Stimulated activated CD4-positive, alpha-beta T cell treated with anti-CD3 and anti-CD28 coated beads, Interleukin-15, amount 100 ng/mL, for 1 hour (primary cell): ENCODE results near the gene ACSF2.
"Not testable (repeated sequence)": the region's sequence is repeated elsewhere in the genome, so short reads cannot be mapped to it uniquely, and the experiment has no call there.

Experiments used
- DNase-seq, 2 donors: peaks; one replicate each; pipeline ENCODE4 v3.0.0-alpha.2; 2020; ENCODE audit warnings: low read depth in 1 of 2, low spot score in 1 of 2

ACSF2 gene

DNA sequence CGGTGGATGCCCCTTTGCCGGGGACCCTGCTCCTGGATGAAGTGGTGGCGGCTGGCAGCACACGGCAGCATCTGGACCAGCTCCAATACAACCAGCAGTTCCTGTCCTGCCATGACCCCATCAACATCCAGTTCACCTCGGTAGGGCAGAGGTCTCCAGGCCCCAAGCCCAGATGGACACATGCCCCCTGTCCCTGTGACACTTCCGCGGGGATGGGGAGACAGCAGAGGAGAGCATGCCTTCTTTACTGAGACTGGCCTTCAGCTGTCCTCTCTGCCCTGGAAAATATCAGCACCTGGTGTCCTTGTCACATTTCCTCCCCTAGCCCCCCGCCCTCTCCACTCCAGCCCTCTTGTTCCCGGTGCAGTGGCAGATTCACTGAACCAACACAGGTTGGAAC, 36.4 kb downstream of the ACSF2 start:
- no peak for DNase-seq

DNA sequence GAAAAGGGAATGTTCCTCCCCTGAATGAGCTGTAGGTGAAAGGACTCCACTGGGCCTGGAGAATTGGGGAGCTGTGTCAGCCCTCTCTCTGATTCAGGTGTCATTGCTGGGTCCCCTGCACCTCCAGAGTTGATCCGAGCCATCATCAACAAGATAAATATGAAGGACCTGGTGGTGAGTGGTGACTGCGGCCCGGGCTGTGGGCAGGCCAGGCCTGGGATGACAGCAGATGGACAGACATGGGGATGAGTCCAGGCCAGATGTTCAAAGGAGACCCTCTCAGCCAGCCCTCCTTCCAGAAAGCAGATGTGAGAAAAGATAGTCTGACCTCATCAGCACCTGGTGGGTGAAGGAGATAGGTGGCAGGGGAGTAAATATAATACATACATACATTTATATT, 38.1 kb downstream of the ACSF2 start:
- no peak for DNase-seq

DNA sequence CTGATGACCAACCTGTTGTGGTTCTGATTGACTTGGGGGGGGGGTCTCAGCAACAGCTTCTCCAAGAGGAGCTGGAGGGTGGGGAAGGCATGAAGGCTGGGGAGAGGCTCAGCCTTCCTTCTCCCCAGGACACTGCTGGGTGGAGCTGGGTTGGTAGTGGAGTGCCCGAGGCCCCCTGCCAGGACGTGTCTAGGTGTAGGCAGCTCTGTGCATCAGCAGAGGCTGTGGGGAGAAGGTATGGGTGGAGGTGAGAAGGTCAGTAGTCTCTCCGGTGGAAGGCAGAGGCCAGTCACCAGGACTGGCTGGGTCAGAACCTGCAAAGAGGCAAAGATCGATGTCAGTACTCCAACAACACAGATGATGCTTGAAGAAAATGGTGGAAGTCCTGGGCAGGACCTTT, 38.7 kb downstream of the ACSF2 start:
- DNase-seq: no peak

DNA sequence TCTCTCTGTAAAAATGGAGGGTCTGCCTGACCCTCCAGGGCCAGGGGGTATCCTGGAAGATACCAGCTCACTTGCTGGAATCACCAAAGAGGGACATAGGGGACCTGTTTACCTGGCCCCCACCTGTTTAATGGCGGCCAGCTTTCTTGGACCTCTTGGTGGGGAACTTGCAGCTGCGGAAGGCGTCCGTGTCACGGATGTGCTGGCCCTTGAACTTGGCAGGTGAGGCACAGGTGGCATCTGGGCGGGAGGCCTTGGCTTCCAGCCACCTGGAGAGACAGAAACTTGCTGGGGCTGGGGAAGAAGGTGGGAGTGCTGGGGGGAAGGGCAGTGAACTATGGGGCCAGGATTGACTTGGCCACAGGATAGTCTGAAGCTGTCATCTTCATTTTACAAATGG, 39.2 kb downstream of the ACSF2 start:
- DNase-seq: no peak

DNA sequence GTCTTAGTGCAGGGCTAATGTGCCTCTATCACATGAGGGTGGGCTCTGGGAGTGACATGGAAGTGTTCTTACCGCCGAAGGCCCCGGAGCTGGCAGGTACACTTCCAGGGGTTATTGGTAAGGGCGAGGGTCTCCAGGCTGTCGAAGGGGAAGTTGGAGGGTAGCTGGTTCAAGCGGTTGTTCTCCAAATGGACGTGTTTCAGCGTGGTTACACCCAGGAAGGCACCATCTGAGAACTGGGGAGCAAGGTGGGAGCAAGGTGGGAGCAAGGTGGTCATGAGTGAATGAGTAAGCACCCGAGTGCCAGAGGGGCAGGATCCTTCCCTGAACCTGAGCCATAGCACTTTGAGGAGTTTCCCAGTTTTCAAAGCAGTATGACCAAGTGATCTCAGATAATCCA, 39.6 kb downstream of the ACSF2 start:
- DNase-seq: no peak

DNA sequence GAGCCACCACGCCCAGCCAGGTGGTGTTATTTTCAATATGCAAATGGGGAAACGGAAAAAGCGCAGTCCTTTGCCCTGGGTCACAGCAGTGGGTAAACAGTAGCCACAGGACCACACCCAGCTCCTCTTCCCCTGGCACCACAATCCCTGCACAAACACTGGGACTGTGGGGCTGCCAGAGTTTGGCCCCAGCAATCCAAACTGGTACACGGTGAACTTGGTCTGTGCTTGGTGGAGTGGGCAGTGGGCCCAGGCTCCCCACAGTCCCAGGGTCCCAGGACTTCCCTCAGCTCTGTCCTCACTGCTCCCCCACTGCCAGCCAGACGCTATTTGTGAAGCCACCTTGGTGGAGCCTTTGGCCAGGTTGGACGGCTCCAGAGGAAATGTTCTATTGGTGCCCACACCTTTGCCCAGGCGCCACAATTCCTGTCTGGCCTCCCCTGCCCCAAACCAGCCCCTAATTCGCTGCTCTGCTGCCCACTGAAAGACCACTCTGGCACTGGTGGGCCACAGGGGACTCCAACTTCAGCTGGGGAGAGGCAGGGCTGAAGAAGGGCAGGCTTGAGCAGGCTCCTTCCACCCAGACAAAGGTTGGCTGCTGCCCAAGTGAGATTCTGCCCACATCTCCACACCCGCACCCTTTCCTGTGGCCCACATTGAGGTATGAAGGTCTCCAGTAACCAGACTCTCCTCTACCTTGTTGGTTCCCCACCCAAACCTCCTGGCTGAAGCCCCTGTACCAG, 40.5 kb downstream of the ACSF2 start:
- no peak for DNase-seq

DNA sequence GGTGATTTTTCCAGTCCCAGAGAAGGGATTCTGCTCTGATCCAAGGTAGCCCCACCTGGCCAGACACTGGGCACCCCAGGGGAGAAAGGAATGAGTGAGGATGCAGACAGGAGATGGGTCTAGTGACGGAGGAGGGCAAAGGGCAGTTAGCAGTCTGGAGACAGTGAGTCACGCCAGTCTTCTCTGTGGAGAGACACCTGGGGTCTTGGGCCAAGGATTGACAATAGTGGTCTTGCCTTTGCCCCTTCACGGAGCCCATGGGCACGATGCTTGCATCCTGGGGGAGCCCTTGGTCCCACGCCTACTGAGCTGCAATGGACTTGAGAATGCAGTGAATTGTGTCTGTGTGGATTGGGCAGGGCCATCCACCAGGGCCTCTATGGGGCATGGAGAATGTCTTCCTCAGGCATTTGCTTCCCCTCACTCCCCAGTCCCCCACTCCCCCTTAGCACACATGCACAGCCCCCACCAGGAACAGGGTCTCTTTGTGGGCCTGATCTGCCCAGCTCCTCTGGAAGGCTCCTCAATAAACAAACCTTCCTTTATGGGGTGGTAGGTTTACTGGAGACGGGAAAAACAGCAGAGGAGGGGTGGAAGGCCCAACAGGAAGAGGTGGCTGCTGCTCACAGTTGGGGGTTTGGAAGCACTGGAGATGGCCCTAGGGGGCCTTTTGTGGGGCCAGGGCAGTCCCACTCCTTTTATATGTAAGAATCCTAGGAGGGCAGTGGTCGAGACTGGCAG, 41.3 kb downstream of the ACSF2 start:
- DNase-seq: no peak

DNA sequence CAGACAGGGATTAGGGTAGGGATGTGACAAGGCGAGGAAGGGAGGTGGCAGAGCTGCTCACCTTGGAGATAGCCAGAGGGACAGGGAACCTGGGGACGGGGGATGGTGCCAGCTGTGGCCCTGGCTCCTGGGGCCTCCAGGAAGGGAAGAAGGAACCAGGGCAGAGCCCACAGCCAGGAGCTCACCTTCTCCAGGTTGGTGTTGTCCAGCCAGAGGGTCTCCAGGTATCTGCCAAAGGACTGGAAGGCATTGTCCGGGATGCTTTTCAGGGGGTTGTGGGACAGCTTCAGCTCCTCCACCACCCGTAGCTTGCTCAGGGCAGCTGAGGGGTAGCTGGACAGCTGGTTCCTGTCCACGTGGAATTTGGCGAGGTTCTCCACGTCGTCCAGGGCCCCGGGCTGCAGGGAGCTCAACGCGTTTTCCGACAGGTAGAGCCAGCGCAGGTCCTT, 41.9 kb downstream of the ACSF2 start:
- no peak for DNase-seq

DNA sequence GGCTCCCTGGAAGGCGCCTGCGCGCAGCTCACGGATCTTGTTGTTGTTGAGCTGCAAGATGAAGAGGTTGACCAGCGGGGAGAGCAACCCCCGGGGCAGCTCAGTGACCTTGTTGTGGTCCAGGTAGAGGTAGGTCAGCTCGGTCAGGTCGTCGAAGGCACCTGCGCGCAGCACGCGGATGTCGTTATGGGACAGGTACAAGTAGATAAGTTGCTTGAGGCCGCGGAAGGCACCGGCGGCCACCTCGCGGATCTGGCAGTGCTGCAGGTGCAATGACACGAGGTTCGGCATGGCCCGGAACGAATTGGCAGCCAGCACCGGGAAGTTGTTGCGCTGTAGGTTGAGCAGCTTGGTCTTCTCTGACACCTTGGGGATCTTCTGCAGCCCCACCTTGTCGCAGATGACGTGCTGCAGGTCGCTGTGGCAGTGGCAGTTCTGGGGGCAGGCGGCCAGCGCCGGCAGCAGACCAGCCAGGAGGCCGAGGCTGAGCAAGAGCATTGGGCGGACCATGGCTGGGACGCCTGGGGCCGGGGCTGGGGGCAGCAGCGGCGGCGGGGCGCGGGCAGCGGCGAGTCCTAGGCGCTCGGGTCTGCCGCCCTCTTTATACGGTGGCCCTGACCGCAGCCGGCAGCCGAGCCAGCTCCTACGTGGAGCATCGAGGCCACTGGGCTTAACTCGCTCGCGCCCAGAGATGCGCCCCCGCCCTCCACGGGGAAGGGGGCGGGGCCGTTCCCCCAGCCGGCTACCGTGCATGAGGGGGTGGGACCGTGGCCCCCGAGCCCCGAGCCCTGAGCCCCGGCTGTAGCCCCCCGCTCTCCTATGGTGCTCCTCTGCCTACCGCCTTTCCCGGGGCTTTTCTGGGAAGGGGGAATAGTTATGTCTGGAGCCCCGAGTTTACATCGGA, 42.5 kb downstream of the ACSF2 start, which contains the start of gene CHAD:
Gene CHAD (minus strand): TSS at position 577 of the 904 bp plus-strand sequence. CDS start 67 bp downstream, at position 510.
- DNase-seq: no peak

DNA sequence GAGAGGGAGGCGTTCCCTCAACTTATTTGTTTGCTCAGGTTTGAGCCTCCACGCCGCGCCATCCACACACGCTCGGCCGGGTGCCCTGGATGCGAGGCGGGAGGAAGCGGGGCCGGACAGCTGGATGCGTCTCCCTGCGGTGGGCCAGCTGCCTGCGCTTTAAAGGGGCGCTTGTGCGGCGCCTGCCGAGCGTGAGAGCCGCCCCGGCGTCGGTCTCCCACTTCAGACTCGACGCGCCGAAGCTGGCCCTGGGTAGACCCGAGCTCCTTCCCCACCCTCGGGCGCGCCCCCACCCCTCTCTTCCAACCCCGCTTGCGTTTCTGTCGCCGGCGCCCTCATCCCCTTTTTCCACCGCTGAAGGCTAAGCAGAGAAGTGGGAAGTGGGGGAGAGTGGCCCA, 43.2 kb downstream of the ACSF2 start:
- DNase-seq: no peak

DNA sequence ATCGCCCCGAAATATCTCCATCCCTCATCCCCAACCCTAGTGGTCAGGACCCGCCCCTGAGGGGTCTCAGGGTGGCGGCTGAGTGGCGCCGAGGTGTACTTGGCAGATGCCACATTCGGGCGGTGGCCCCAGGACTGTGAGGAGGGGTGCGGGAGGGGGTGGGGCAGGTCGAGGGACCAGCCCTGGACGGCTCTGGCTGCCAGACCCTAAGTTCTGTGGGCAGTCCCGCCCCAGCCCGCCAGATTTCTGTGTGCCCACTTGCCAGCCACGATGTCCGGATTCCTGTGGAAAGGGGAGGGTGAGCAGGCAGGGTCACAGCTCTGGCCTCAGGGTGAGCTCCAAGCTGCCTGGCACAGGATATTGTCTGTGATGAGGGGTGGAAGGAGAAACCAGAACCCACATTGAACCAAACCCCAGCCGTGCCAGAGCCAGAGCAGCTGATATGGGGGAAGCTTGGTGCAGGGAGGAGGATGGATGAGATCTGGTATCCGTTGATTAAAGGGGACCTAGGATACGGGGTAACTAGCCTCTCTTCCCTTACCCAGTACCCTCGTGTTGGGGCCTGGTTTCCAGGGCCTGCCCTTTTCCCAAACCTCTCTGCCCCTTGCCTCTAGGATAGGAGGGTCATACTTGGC, 43.8 kb downstream of the ACSF2 start:
- no peak for DNase-seq

DNA sequence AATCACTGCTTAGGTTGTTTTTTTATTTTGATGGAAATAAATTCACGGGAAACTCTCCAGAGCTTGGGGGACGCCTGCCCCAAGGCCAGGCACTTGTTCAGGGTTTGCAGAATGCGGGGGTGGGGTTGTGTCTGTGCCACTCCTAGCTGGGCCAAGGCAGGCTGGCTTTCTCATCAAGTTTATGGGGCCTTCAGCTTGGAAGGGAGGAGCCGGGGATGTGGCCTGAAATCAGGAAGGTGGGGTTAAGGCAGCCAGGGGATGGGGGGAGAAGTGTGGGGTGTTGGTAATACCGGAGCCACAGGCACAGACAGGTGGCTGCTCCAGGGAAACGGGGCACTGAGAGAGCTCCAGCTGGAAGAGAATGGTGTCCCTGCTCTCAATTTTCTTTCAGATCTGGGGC, 44.4 kb downstream of the ACSF2 start:
- no peak for DNase-seq

DNA sequence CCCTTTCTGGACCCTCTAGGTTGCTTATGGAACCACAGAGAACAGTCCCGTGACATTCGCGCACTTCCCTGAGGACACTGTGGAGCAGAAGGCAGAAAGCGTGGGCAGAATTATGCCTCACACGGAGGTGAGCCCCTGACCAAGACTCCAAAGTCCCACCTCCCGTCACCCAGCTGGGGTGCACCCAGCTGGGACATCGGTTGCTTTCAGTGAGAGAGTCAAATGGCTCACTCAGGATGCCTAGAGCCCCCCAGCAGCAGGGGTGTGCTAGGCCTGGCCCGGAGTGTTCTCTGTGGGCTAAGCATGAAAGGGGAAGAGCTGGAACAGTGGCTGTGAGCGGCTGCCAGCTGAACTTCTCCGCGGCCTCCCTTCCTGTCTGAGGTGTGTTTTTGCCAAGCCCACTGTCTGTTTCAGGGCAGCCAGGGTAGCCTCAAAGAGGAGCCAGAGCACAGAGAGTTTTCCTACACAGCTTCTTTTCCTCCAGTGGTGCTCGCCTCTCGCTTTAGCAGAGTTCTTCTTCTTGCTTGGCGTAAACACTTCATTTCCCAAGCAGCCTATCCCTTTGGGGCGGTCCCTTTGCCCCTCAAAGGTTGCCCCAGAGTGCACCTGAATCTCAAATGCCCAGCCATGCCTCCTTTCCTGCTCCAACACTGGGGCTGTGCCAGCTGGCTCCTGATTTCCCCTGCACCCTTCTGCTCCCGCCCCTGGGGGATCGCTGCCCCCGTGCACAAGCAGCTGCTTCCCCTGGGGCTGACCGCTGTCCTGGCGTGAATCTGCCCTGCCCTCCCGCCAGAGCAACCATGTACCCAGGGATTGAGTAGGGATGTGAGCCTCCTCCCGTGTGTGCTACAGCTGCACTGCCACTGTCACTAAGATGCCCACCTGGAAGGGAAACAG, 45.2 kb downstream of the ACSF2 start:
- DNase-seq: no peak

DNA sequence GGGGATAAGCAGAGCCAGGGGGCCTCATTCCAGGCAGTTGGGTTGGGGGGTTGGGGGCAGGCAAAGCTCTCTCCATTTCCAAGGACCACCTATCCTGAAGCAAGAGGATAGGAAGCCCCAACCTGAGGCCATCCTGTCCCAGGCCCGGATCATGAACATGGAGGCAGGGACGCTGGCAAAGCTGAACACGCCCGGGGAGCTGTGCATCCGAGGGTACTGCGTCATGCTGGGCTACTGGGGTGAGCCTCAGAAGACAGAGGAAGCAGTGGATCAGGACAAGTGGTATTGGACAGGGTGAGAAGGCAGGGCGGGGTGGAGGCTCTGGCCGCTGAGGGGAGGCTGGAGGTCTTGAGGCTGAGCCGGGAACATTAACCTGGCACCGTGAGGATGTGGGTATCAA, 46.3 kb downstream of the ACSF2 start:
- no peak for DNase-seq

DNA sequence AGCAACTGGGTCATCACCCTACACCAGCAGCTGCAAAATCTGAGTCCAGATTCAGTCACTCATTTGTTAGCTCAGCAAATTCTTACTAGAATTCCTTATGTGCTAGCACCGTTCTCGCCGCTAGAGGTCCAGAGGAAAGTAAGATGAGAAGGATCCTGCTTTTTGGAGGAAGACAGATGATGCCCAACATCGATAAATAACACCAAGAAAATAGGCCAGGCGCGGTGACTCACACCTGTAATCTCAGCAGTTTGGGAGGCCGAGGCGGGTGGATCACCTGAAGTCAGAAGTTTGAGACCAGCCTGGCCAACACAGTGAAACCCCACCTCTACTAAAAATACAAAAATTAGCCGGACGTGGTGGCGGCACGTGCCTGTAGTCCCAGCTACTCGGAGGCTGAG, 46.7 kb downstream of the ACSF2 start:
- DNase-seq: not testable (repeated sequence)

DNA sequence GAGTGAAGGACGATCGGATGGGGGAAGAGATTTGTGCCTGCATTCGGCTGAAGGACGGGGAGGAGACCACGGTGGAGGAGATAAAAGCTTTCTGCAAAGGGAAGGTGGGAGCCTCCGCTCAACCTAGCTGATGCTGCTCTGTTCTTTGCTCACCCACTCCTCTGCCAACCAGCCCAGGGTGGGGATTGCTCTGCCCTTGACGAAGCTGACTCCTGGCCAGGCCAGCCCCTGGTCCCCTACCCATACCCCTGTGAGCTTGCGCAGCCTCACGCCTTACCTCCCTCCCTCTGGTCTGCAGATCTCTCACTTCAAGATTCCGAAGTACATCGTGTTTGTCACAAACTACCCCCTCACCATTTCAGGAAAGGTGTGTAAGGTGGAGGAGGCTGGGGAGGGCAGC, 47.9 kb downstream of the ACSF2 start:
- DNase-seq: no peak

DNA sequence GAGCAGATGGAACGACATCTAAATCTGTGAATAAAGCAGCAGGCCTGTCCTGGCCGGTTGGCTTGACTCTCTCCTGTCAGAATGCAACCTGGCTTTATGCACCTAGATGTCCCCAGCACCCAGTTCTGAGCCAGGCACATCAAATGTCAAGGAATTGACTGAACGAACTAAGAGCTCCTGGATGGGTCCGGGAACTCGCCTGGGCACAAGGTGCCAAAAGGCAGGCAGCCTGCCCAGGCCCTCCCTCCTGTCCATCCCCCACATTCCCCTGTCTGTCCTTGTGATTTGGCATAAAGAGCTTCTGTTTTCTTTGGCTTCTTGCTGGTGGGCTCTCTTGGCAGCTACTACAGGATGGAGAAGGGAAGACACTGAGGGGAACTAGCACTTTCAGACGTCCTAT, 48.5 kb downstream of the ACSF2 start:
- DNase-seq: no peak

DNA sequence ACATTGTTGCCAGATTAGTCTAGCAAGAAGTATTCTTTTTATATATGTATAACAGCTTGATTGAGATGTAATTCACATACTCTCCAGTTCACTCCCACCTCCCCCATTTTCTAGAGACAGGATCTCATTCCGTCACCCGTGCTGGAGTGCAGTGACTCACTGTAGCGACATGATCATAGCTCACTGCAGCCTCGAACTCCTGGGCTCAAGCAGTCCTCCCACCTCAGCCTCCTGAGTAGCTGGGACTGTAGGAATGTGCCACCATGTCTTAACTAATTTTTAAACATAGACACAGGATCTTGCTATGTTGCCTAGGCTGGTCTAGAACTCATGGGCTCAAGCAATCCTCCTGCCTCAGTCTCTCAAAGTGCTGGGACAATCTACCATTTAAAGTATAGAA, 49.3 kb downstream of the ACSF2 start:
- DNase-seq: no peak

DNA sequence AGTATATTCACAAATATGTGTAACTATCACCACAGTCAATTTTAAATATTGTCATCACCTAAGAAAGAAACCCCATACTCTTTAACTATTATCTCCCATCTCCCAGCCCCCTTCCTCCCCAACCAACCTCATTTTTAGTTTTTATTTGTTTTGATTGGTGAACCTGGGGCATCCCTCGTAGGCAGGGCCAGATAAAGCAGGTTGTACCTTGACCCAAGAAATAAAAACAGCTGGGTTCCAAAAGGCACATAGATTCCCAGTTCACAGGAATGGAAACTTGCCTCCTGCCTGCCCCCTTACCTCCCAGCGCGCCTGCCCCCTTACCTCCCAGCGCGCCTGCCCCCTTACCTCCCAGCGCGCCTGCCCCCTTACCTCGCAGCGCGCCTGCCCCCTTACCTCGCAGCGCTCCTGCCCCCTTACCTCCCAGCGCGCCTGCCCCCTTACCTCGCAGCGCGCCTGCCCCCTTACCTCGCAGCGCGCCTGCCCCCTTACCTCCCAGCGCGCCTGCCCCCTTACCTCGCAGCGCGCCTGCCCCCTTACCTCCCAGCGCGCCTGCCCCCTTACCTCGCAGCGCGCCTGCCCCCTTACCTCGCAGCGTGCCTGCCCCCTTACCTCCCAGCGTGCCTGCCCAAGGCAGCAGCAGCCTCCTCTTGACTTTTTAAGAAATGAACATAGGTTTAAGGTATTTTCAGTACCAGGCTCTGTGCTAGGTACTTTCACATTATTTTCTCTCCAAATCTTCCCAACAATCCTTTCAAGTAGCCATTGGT, 49.9 kb downstream of the ACSF2 start:
- not testable (repeated sequence) for DNase-seq
